Activated naive CD4-positive, alpha-beta T cell (primary cell): ENCODE data around the gene AGTR1.
"Not testable (repeated sequence)": the region's sequence is repeated elsewhere in the genome, so short reads cannot be mapped to it uniquely, and the experiment has no call there.

Source experiments
- DNase-seq, 4 experiments: peaks; one replicate each; lab custom pipeline; 2025; lab: John Stamatoyannopoulos, UW

The AGTR1 gene

DNA sequence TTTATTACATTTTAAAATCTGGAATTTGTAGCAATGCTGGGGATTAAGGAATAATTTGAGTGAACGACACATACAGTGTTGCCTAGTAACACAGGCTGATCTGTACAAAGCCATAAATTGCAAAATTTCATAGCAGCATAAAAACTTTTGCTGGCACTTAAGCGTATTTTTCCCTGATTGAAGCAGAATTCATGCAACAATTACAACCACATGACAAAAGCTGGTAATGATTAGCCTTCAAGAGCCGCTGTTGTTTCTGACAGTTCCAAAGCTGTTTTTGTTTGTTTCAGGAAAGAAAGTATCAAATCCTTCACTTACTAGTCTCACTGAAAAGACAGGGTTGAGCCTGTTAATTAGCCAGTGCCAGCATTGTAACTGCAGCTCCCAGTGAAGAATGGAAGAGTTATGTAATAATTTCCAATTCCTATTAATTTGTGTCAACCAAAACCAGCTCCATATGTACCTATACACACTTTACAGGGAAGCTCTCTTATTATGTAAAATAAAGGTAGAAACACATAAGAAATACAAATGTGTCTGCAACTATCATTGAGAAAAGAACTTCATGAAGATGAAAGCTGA, 60.7 kb downstream of the AGTR1 start:
- no peak for DNase-seq

DNA sequence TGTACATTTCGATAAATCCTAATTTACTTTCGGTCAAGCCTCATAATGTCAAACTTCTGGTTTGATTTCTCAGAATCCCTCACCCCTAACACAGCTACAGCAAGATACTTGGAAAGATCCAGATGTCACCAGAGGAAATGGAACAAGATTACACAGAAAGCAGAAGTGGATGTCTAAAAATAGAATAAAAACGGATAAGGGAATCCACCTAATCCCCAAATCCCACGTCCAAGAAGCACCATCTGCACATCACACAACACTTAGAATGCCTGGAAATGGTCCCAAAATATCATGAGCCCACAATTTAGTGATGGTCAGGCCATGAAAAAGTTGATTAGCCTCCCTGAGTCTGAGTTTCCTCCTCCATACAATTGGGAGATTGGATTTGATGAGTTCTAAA, 61.7 kb downstream of the AGTR1 start:
- DNase-seq: no peak

DNA sequence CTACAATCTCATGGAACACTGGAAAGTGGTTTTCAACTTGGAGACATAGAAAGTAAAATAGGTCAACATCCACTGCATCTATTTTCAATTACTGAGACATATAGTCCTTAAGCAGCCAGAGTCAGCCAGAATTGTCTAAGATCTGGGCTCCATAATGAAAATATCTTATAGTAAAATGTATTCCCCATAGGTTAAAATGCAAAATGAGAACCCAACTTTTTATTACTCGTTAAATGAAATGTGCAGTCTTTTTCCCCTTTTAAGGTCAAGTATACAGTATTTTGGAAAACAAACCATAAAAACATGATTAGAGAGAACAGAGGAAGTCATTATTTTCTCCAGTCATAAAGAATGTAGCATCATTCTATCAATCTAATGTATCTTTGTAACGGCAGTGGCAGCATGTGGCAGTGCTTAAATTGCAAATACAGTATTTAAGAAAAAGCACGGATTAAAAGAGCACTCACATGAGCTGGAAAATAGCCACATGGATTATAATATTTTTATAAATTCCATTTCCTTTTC, 65.5 kb downstream of the AGTR1 start:
- DNase-seq: no peak

DNA sequence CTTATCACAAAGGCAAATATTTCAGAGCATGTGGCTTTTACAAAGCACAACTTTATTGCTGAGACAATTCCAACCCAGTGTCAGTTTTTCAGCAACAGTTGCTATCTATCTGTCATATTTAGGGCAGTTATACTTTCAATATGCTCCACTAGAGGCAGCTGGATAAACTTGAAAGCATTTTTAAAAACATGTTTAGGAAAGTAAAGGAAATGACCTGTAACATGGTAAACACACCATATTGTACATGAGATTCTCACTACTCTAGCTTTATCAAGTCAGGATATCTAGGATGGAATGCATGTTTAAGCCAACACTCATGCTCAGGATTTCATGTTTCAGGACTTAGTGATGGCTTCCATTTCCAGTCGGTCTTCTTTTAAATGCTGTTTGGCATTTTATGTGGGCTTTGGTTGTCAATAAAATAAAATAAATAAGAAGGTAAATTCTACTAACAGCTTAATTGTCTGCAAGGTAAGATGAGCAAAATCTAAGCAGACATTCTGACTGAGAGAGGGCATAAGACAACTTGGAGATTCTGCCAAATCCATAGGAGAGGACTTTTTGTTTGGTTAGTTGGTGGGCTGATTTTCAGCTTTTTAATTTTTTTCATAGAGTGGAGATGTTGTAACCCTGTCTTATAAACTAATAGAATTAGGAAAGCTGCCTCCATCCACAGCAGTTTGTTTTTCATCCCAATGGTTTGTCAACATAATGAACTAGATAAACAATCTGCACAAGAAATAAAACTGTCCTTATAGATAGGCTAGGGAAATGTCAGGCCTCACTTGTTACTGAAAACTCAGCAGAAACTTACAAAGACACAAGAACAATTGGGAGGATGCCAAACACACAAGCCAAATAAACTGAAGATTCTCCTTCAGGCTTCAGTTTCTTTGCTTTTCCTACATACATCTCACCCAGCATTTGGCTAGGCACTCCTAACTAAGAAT, 66.6 kb downstream of the AGTR1 start:
- no peak for DNase-seq

DNA sequence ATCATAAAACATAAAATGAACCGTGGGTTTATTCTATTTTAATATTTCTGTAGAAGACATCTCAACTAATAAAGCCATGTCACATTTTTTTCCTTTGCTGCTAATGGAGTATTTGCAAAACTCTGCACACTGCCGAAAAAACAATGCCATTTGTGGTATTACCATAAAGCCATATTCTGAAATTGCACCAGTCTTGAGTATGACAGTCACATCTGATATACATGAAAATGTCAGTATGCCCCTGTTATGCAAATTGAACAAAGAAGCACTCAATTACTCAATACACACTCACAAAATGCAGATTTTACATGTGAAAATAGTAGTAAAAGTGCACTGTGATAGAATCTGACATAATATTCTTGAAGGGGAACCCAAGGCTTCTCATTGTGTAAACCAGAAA, 74.7 kb downstream of the AGTR1 start:
- no peak for DNase-seq

DNA sequence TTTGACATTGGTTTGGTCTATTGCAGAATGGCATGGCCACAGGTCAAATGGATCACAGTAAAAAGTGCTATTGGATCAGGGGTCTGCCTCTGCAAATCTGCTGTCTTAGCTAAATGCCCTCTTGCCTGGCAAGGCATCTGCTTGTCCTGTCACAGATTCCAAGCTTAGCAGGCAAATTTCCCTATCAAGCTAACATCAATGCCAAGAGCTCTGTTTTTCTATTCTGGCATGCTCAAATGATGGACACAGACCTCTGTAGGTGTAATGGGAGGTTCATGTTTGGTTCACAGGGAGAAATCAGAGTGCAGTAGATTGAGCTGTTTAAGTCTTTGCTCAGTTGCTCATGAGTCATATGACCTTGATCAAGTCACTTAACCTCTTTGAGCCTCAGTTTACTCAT, 75.1 kb downstream of the AGTR1 start:
- DNase-seq: no peak

DNA sequence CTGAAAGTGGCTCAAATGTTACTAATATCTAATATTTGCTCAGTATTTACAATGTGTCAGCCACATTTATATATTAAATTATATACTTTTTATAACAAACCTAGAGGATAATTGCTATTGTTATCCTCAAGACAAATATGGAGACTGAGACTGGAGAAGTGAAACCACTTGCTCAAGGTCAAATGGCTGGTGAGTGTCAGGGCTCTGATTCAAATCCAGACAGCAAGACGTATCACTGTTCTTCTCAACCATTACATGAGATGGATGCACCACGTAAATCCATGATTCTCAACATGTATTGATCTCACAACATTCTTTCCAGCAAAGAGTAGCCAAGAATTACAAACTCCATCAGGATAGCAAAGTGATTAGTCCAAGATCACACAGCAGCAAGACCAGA, 76.1 kb downstream of the AGTR1 start:
- DNase-seq: no peak

DNA sequence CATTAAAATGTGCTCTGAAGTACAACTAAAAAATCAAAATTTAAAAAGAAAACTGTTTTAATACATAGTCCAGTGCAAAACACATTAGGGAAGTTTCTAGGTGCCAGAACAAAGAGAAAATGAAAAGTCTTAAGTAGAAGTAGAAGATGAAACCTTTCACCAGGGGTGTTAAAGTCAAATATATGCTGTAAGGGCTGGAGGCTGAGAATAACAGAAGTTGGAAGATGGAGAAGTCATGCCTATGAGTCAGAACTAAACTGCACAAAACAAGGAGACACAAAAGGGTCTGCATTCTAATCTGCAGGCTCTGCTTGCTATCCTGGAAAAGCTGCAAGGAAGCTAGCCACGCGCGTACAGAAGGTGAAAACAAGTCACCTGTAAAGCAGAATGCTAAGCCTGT, 81.2 kb downstream of the AGTR1 start:
- DNase-seq: no peak

DNA sequence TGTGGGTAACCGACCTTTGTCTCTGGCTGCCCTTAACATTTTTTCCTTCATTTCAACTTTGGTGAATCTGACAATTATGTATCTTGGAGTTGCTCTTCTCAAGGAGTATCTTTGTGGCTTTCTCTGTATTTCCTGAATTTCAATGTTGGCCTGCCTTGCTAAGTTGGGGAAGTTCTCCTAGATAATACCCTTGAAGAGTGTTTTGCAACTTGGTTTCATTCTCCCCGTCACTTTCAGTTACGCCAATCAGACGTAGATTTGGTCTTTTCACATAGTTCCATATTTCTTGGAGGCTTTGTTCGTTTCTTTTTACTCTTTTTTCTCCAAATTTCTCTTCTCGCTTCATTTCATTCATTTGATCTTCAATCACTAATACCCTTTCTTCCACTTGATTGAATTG, 87.3 kb downstream of the AGTR1 start:
- DNase-seq: not testable (repeated sequence)

DNA sequence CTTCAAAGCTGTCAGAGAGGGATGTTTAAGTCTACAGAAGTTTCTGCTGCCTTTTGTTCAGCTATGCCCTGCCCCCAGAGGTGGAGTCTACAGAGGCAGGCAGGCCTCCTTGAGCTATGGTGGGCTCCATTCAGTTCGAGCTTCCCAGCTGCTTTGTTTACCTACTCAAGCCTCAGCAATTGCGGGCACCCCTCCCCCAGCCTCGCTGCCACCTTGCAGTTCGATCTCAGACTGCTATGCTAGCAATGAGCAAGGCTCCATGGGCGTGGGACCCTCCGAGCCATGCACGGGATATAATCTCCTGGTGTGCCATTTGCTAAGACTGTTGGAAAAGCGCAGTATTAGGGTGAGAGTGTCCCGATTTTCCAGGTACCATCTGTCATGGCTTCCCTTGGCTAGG, 88.5 kb downstream of the AGTR1 start:
- not testable (repeated sequence) for DNase-seq

DNA sequence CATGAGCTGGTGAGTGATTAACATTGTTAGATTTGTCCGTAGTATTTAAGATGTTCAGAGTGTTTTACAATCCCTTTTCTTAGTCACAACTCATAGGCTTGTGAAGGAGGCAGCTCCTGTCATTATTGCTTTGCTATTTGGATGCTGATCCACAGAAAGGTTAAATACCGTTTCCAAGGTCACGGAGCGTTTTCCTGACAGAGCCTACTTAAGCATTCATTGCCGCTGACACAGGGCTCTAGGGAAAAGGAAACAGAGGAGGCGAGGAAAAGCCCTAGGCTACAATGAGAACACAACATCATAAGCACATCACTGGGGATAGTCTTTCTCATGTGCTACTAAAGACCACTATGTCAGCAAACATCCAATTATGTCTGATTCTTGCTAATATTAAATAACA, 91.4 kb downstream of the AGTR1 start:
- DNase-seq: no peak

DNA sequence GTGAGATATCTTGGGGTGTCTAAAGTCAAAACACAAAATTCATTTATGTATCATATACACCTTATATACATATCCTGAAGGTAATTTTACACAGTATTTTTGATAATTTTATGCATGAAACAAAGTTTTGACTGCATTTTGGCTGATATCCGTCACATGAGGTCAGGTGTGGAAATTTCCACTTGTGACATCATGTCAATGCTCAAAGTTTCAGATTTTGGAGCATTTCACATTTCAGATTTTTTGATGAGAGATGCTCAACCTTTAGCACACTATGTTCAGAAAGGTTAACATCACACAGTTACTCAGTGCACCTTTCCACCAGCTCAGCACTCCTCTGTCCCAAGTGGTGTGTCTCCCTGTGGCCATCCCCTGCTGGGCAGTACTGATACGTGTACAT, 92.2 kb downstream of the AGTR1 start:
- DNase-seq: no peak

DNA sequence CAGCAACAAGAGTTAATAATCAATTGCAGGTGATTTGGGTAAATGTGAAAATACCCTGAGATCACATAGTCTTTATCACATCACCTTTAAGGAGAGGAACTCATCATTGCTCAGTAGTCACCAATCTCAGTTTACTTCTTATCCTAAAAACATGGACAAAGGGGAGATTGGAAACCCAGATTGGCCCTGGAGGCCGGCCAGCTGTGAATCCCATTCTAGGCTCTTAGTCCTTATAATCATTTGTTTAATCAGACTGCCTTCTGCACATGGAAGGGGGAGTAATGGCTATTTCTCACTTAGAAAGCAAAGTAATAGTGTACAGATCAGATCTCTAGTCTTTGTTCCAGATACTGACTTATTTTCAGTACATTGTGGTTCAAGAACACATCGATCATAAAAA, 92.7 kb downstream of the AGTR1 start:
- no peak for DNase-seq

DNA sequence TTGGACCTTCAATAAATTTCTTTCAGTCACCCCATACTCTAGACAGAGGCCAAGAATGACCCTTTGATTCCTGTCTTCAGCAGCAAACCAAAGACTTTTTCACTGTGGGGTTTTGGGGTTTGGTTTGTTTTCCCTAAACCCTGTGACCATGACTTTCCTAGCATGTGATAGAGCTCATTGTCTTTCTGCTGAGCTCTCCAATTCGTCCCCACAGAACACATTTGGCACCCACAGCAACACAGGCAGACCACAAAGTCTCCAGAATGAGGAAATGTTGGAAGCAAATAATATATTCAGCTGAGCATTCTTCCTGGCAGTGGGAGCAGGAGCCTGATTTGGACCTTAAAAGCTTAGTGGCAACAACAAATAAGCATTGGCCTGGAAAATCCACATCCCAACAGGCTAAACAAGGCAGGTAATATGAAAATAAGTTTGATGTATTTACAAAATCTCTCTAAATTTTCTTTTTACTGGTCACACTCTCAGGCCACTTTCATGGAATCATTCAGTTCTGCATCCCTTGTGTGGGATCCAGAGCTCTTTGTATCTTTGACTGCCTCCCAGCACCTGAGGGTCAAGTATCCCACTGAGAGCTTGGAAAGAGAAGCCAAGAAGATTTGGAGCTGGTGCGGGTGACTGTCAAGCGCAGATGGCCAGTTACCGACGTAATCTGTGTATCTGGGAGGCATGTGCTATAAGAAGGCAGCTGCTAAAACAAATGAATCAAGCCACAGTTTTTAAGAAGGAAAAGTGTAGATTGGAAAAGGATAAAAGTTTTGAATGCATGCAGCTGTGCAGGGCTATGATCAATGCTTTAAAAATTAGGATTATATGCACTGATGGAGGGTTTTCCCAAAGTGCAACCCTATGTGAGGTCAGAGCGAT, 93.4 kb downstream of the AGTR1 start:
- DNase-seq: no peak

DNA sequence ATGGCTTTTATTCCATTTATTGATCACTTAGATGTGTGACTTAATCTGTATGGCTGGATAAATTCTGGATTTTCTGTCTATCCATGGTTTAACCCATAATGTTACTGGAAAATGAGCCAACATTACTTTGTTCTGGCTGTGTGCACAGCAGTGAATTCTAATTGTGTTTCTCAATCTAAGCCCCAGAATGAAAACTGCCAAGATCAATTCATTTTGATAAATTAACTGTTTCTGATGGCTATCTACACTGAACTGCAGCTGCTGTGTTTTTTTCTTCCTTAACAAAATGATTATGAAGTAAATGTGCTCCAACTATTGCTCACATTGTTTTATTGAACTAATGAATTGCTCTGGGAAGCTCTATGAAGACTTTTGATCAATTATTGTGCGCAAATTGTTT, 94.2 kb downstream of the AGTR1 start:
- DNase-seq: no peak

DNA sequence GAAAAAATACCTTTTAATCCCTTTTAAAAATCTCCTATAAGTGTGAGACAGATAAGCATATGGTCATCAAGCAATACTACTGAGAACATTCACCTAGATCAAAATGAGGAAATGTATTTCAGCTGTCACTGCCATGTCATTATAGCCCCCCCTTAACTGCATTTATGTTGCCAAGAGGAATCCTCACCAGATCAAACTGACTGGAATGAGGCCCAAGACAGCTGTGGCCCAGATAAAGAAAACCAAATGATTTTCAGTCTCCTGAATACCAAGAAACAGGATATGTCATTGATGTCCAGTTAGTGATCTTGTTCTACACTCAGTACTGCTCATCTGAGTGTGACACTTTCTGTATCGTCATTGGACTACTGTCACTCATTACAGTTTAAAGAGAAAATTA, 94.8 kb downstream of the AGTR1 start:
- no peak for DNase-seq
